IMR-90 (cell line): ENCODE measurements around the gene FAM163B. TPM values are rescaled to one million over a fixed set of nuclear protein-coding genes. Genes with fewer than 3 reads are reported as not detected.

Experiments used
- ATAC-seq: fragments of 200-7000 bp; cut with Tn5 transposase; 2 replicates; pipeline ENCODE4 v1.9.1; 2020; ENCODE audit warnings: low read depth, mild to moderate bottlenecking, moderate library complexity
- BruUV-seq: library from RNA; stranded (reverse); fragments of 400-500 nt; replicated peaks from 2 replicates; lab custom pipeline; 2021; lab: Mats Ljungman, UMichigan
- CTCF ChIA-PET: fragments of 300-600 bp; formaldehyde crosslinking; extraction: SDS; loops from one replicate; lab custom pipeline; 2021; ENCODE audit warnings: antibody characterized with exemption; lab: Yijun Ruan, JAX
- POLR2A ChIA-PET: fragments of 300-600 bp; sonication (Branson Sonifier 250); formaldehyde crosslinking; loops from one replicate; lab custom pipeline; 2022; ENCODE audit warnings: antibody characterized with exemption; ENCODE audit not compliant: unreplicated experiment; lab: Charles Lee
- DNase-seq: peaks from one replicate; pipeline ENCODE4 v3.0.0; 2013
- H2AFZ ChIP-seq: replicated peaks from 2 replicates; pipeline ENCODE3; 2013; ENCODE audit warnings: low read length, mild to moderate bottlenecking; ENCODE audit not compliant: poor library complexity
- H2AK5ac ChIP-seq: 2 replicates; pipeline ENCODE4 v1.6.1; 2013; ENCODE audit warnings: low read depth, low read length, inconsistent platforms
- H2AK9ac ChIP-seq: replicated peaks from 2 replicates; pipeline ENCODE3; 2013; ENCODE audit warnings: mild to moderate bottlenecking, low read depth, low read length, moderate library complexity; ENCODE audit not compliant: poor library complexity
- H2BK120ac ChIP-seq: 2 replicates; pipeline ENCODE4 v1.6.1; 2013; ENCODE audit warnings: low read depth, low read length, inconsistent platforms
- H2BK15ac ChIP-seq: 3 replicates; pipeline ENCODE4 v1.6.1; 2013; ENCODE audit warnings: low read depth, low read length, inconsistent platforms
- H2BK20ac ChIP-seq: 2 replicates; pipeline ENCODE4 v1.6.1; 2013; ENCODE audit warnings: low read depth, mild to moderate bottlenecking, inconsistent platforms, low read length, moderate library complexity
- H2BK5ac ChIP-seq: 2 replicates; pipeline ENCODE4 v1.6.1; 2013; ENCODE audit warnings: mild to moderate bottlenecking, low read depth, low read length, inconsistent platforms; ENCODE audit not compliant: poor library complexity, severe bottlenecking
- H3K14ac ChIP-seq: replicated peaks from 2 replicates; pipeline ENCODE4 v1.6.1; 2013; ENCODE audit warnings: low read depth, low read length, inconsistent platforms
- H3K18ac ChIP-seq: 2 replicates; pipeline ENCODE4 v1.6.1; 2013; ENCODE audit warnings: low read depth, low read length, control low read depth
- H3K23ac ChIP-seq: 2 replicates; pipeline ENCODE4 v1.6.1; 2013; ENCODE audit warnings: low read depth, low read length, inconsistent platforms
- H3K27ac ChIP-seq: 2 replicates; pipeline ENCODE4 v1.5.1; 2013; ENCODE audit warnings: mild to moderate bottlenecking, control low read depth, low read length; ENCODE audit not compliant: insufficient read depth
- H3K27me3 ChIP-seq: 2 replicates; pipeline ENCODE4 v1.6.1; 2013; ENCODE audit warnings: low read length; ENCODE audit not compliant: control insufficient read depth, insufficient read depth
- H3K36me3 ChIP-seq: 2 replicates; pipeline ENCODE4 v1.6.1; 2013; ENCODE audit warnings: low read length, mixed read lengths; ENCODE audit not compliant: control insufficient read depth, insufficient read depth
- H3K4ac ChIP-seq: 2 replicates; pipeline ENCODE4 v1.6.1; 2013; ENCODE audit warnings: low read depth, low read length, inconsistent platforms
- H3K4me1 ChIP-seq: 2 replicates; pipeline ENCODE4 v1.6.1; 2013; ENCODE audit warnings: low read length, mixed read lengths; ENCODE audit not compliant: control insufficient read depth, insufficient read depth
- H3K4me2 ChIP-seq: 2 replicates; pipeline ENCODE4 v1.6.1; 2013; ENCODE audit warnings: low read depth, mild to moderate bottlenecking, control low read depth, low read length, moderate library complexity
- H3K4me3 ChIP-seq: 2 replicates; pipeline ENCODE4 v1.5.1; 2013; ENCODE audit warnings: low read depth, mild to moderate bottlenecking, control low read depth, low read length, moderate library complexity; ENCODE audit not compliant: insufficient read depth
- H3K56ac ChIP-seq: 2 replicates; pipeline ENCODE4 v1.6.1; 2013; ENCODE audit warnings: low read length, inconsistent platforms; ENCODE audit not compliant: insufficient read depth; ENCODE audit errors: extremely low read depth
- H3K79me1 ChIP-seq, 2 experiments: 2 replicates each; pipeline ENCODE4 v1.6.1; 2013; ENCODE audit warnings: low read length in 2 of 2, inconsistent platforms in 1 of 2, low read depth in 1 of 2
- H3K9ac ChIP-seq: 2 replicates; pipeline ENCODE4 v1.6.1; 2013; ENCODE audit warnings: low read depth, low read length, control low read depth
- H3K9me1 ChIP-seq: 2 replicates; pipeline ENCODE4 v1.6.1; 2013; ENCODE audit warnings: low read length, inconsistent platforms; ENCODE audit not compliant: insufficient read depth
- H3K9me3 ChIP-seq: 2 replicates; pipeline ENCODE4 v1.6.1; 2013; ENCODE audit warnings: low read length; ENCODE audit not compliant: control insufficient read depth, insufficient read depth
- H4K20me1 ChIP-seq: 2 replicates; pipeline ENCODE4 v1.6.1; 2013; ENCODE audit warnings: low read length, inconsistent platforms; ENCODE audit not compliant: insufficient read depth
- H4K5ac ChIP-seq: 2 replicates; pipeline ENCODE4 v1.6.1; 2013; ENCODE audit warnings: mild to moderate bottlenecking, low read depth, low read length, control low read depth
- H4K8ac ChIP-seq, 2 experiments: 2 replicates each; pipeline ENCODE4 v1.6.1; 2013; ENCODE audit warnings: low read depth in 2 of 2, low read length in 2 of 2, control low read depth in 1 of 2, inconsistent platforms in 1 of 2
- H4K91ac ChIP-seq: 2 replicates; pipeline ENCODE4 v1.6.1; 2013; ENCODE audit warnings: low read depth, low read length, inconsistent platforms; ENCODE audit not compliant: insufficient read depth
- BHLHE40 ChIP-seq: fragments of 150-350 bp; IDR thresholded peaks from 2 replicates; pipeline ENCODE4 v1.6.1; 2016; ENCODE audit warnings: mild to moderate bottlenecking, low read depth, low read length
- CEBPB ChIP-seq: IDR thresholded peaks from 2 replicates; pipeline ENCODE4 v1.6.1; 2012; ENCODE audit warnings: low read depth, low read length, improper control_type of control experiment
- CHD1 ChIP-seq: IDR thresholded peaks from 2 replicates; pipeline ENCODE4 v1.6.1; 2012; ENCODE audit warnings: low read depth, low read length, improper control_type of control experiment
- MAZ ChIP-seq: IDR thresholded peaks from 2 replicates; pipeline ENCODE4 v1.6.1; 2012; ENCODE audit warnings: low read depth, mild to moderate bottlenecking, low read length, improper control_type of control experiment, moderate library complexity, borderline replicate concordance
- RAD21 ChIP-seq: IDR thresholded peaks from 2 replicates; pipeline ENCODE4 v1.6.1; 2012; ENCODE audit warnings: low read length, improper control_type of control experiment
- WGBS, 2 experiments: methylation state at CpG; one replicate each; pipeline versions ENCODE4 v1.1.5 to v1.1.7; 2013; ENCODE audit warnings: missing lambda C conversion rate in 2 of 2; ENCODE audit not compliant: insufficient read length in 1 of 2; ENCODE audit errors: extremely low coverage in 2 of 2; 5-methylcytosine and 5-hydroxymethylcytosine counted together
- dilution Hi-C: fragments of 300-500 bp; cut with HindIII; formaldehyde crosslinking; loops from one replicate; pipeline ENCODE4 v1.14.3; 2018; ENCODE audit warnings: low sequenced_read_pairs; ENCODE audit not compliant: unreplicated experiment
- in situ Hi-C: fragments of 300-500 bp; cut with MboI; formaldehyde crosslinking; loops from 3 replicates; pipeline ENCODE4 v1.14.3; 2019; ENCODE audit warnings: low sequenced_read_pairs, inconsistent platforms, mixed read lengths
- intact Hi-C: fragments of 100-400 bp; cut with micrococcal nuclease; formaldehyde crosslinking; loops from 2 replicates; pipeline ENCODE4 v1.10.0; 2022
- polyA plus RNA-seq, 3 experiments: library from polyadenylated mRNA; depleted of rRNA; stranded (reverse); fragments of >200 nt; gene quantifications; 2 replicates each; pipeline ENCODE4 v1.2.3, GENCODE V29; 2012; ENCODE audit warnings: low replicate concordance in 1 of 3
- total RNA-seq: library from RNA; depleted of rRNA; stranded (reverse); fragments of >200 nt; gene quantifications from 2 replicates; pipeline ENCODE4 v1.2.3, GENCODE V29; 2012

The FAM163B gene
- total and polyA plus RNA-seq, 2 of the 4 experiments (the other 2 are of a cell fraction): not detected

- Histone ChIP-seq H3K4me3 (no peak overlapping the region), H3K4me1 (no peaks in the 10 kb centered on the region), H2BK15ac (no peak overlapping the region), H3K14ac (no peak overlapping the region), H2BK20ac (no peak overlapping the region), H2AFZ (no peak overlapping the region), H3K9me1 (no peaks in the 10 kb centered on the region), H3K27me3 (peaks cover 27% of the 10 kb centered on the region), H4K91ac (no peak overlapping the region), H3K4ac (no peak overlapping the region), H3K27ac (no peak overlapping the region), H3K18ac (no peak overlapping the region), H2BK5ac (no peak overlapping the region), H3K9me3 (peaks cover 6% of the 10 kb centered on the region), H4K8ac (no peak overlapping the region), H3K23ac (no peak overlapping the region), H2AK5ac (no peak overlapping the region), H3K56ac (no peak overlapping the region), H4K20me1 (no peaks in the 10 kb centered on the region), H3K36me3 (no peaks in the 10 kb centered on the region), H3K4me2 (no peak overlapping the region), H2BK120ac (no peak overlapping the region), H3K79me1 (no peaks in the 10 kb centered on the region), H2AK9ac (no peak overlapping the region), H3K9ac (no peak overlapping the region), H4K5ac (no peak overlapping the region)
- ATAC-seq (no peak), DNase-seq (no peak)
- intact Hi-C loops (no loop called here), in situ Hi-C loops (no loop called here), dilution Hi-C loops (no loop called here)
- POLR2A ChIA-PET: no interaction called here
- WGBS, 2 experiments: no CpG with 5 or more reads among the region's 5 CpGs
- CTCF ChIA-PET: no interaction called here
- TF ChIP-seq MAZ (no peak), RAD21 (no peak), CEBPB (no peak), CHD1 (no peak), BHLHE40 (no peak)
- no TSS peak for BruUV-seq
Measured at GRCh38 chr9:133622555-133622954, 13.4 kb upstream of the FAM163B start.
